LNCAP (cell line): ENCODE data around the gene DDX49.

Experiments
- CTCF ChIP-seq: fragments of 450-650 bp; IDR thresholded peaks from 2 replicates; pipeline ENCODE4 v1.5.1; 2017; ENCODE audit warnings: mild to moderate bottlenecking

Gene DDX49

GRCh38 chr19:18939163-18939562, 19.6 kb downstream of the DDX49 start:
- no peak for TF ChIP-seq CTCF

GRCh38 chr19:18939922-18940768, 20.6 kb downstream of the DDX49 start:
- no peak for TF ChIP-seq CTCF

GRCh38 chr19:18940769-18941627, 21.5 kb downstream of the DDX49 start, which contains the start of gene HOMER3:
TSS of gene HOMER3 (minus strand) at chr19:18941217. CDS start at chr19:18938982, 2,235 bp downstream.
- TF ChIP-seq CTCF = peak; percentile 62

GRCh38 chr19:18941628-18942354, 22.3 kb downstream of the DDX49 start:
- no peak for TF ChIP-seq CTCF

- no peak for TF ChIP-seq CTCF
Measured at GRCh38 chr19:18942692-18943091, 23.2 kb downstream of the DDX49 start.

GRCh38 chr19:18943465-18943864, 23.9 kb downstream of the DDX49 start:
- TF ChIP-seq CTCF = no peak

- TF ChIP-seq CTCF = no peak
Measured at GRCh38 chr19:18945297-18945696, 25.8 kb downstream of the DDX49 start.
